Hematopoietic multipotent progenitor cell treated with erythropoietin and hydrocortisone succinate and interleukin-3 and kit ligand, for 17 days (in vitro differentiated cells): ENCODE data around the gene DCAF7.

ENCODE experiments used
- DNase-seq: peaks from one replicate; pipeline ENCODE4 v3.0.0-alpha.2; 2015; ENCODE audit warnings: low spot score

The DCAF7 gene

GRCh38 chr17:63544467-63545301 lies 5.6 kb upstream of the DCAF7 start:
- no peak for DNase-seq

- DNase-seq, result no peak
Measured at GRCh38 chr17:63546308-63547082, 3.8 kb upstream of the DCAF7 start.

- DNase-seq, result no peak
Measured at GRCh38 chr17:63547083-63547523, 3.2 kb upstream of the DCAF7 start.

- peak; percentile 36 for DNase-seq
Measured at GRCh38 chr17:63549289-63549945, 860 bp upstream of the DCAF7 start.

- peak; percentile 32 for DNase-seq
Measured at GRCh38 chr17:63550817-63551639, 751 bp downstream of the DCAF7 start.

- DNase-seq, result no peak
Measured at GRCh38 chr17:63552211-63552610, 1.9 kb downstream of the DCAF7 start.

GRCh38 chr17:63555500-63556156 lies 5.4 kb downstream of the DCAF7 start:
- no peak for DNase-seq

GRCh38 chr17:63557416-63557815 lies 7.1 kb downstream of the DCAF7 start:
- no peak for DNase-seq

- no peak for DNase-seq
Measured at GRCh38 chr17:63558441-63558840, 8.2 kb downstream of the DCAF7 start.

- DNase-seq, result no peak
Measured at GRCh38 chr17:63561819-63562218, 11.5 kb downstream of the DCAF7 start.

- DNase-seq, result no peak
Measured at GRCh38 chr17:63563339-63563738, 13.1 kb downstream of the DCAF7 start.

- DNase-seq, result no peak
Measured at GRCh38 chr17:63564562-63564961, 14.3 kb downstream of the DCAF7 start.

- no peak for DNase-seq
Measured at GRCh38 chr17:63567229-63567628, 17.0 kb downstream of the DCAF7 start.

GRCh38 chr17:63568563-63568962 lies 18.3 kb downstream of the DCAF7 start:
- DNase-seq, result no peak

GRCh38 chr17:63571632-63572310 lies 21.5 kb downstream of the DCAF7 start:
- peak; percentile 49 for DNase-seq

- no peak for DNase-seq
Measured at GRCh38 chr17:63573634-63574033, 23.4 kb downstream of the DCAF7 start.

GRCh38 chr17:63578027-63578768 lies 27.9 kb downstream of the DCAF7 start:
- DNase-seq, result no peak

- DNase-seq, result no peak
Measured at GRCh38 chr17:63578769-63579111, 28.5 kb downstream of the DCAF7 start.

- DNase-seq, result no peak
Measured at GRCh38 chr17:63579633-63580032, 29.4 kb downstream of the DCAF7 start.

- DNase-seq, result no peak
Measured at GRCh38 chr17:63587770-63588169, 37.5 kb downstream of the DCAF7 start.
